GM18873 (cell line): ENCODE results near the gene SLIT3.

ENCODE experiments used
- ATAC-seq: cut with Tn5 transposase; IDR thresholded peaks from one replicate; pipeline ENCODE4 v1.9.1; 2021; ENCODE audit warnings: mild to moderate bottlenecking, moderate library complexity, moderate number of reproducible peaks; ENCODE audit not compliant: unreplicated experiment, low FRiP score

SLIT3 gene

DNA sequence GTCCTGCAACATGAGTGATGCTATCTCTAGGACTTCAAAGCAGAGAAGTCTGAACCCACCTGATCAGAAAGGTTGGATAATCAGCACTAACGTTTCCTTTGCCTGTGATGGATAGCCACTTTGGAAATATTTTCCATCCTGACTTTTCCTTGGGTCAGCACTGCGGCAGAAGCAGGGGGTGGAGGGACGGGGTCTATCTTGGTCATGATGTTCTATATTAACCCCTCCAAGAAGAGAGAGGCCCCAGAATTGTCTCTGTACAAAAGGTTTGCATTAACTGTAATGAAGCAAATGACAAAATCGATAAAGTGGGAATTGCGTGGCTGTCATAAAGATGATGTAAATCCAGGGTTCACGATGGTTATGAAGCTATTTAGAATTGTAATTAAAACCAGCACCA, 441.9 kb downstream of the SLIT3 start:
- ATAC-seq: no peak

DNA sequence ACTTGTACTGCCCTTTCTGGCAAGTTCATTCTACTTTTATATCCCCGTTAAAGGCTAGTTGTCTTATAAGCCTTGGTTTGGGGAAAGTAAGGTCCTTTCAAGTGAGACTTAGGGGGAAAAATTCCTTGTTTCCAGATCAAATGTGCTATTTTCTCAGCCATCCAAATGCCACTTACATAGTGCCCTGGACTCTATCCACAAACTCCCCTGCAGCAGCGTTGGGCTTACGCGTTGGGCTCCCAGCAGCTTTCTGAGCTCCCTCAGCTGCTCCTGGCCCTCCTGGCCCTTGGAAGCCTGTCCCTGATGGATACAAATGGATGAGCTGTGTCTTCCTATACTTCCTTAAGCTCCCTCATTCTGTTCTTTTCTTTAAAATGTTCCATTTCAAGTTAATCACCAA, 442.6 kb downstream of the SLIT3 start:
- no peak for ATAC-seq

- ATAC-seq: no peak
Measured at GRCh38 chr5:168853972-168854371, 447.0 kb downstream of the SLIT3 start.

DNA sequence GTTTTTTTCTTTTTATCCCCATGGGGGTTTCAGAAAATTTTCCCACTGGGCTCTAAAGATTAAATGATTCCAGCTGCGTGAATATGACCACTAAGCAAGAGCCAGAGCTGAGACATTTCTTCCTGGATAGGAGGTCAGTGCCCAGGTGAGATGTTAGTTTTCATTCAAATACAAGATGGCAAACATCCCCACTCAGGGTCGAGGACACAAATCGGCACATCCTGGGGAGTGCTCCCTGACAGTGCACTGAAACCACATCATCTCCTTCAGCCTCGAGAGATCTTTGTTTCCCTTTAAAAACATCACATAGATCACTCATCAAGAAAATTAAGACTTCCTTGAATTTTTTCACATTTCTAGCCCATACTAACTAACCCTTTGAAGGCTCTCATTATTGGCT, 448.6 kb downstream of the SLIT3 start:
- ATAC-seq: no peak

GRCh38 chr5:168851902-168852321, 449.0 kb downstream of the SLIT3 start:
- no peak for ATAC-seq

DNA sequence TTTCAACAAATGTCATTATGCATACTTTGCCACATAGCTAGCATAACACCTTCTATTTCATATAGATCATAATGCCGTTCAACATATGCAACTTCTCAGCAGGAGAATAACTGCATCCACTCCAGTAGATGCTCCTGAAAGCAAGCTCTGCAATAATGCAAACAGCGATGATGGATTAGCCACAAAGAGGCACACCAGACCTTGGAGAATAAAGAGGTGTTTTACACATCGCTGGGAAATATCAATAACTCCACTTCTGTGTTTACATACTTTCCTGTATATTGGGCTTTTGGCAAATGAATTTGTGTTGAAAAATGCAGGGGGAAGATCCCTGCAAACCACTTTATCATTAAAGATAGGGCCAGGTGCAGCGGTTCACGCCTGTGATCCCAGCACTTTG, 450.3 kb downstream of the SLIT3 start:
- ATAC-seq: no peak

GRCh38 chr5:168848569-168848968, 452.4 kb downstream of the SLIT3 start:
- no peak for ATAC-seq

- no peak for ATAC-seq
Measured at GRCh38 chr5:168847511-168848073, 453.3 kb downstream of the SLIT3 start.

DNA sequence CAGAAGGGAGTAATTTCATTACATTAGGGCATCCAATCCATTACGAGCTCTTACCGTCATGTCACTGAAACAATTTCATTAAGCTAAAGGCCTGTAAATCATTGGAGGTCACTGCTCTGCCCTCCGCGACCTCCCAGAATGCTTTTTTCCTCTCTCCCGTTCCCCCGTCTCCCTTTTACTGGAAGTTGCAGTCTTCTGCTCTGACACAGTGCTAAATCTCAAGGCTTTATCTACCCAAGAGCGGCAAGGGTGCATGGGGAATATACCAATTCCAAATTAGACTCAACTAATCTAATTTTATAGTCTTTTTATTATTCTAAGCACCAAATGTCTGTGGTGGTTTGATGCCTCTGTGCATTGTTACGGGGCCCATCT, 456.0 kb downstream of the SLIT3 start:
- no peak for ATAC-seq

- no peak for ATAC-seq
Measured at GRCh38 chr5:168844016-168844921, 456.7 kb downstream of the SLIT3 start.

GRCh38 chr5:168843277-168844015, 457.5 kb downstream of the SLIT3 start:
- no peak for ATAC-seq

GRCh38 chr5:168842571-168843205, 458.3 kb downstream of the SLIT3 start:
- ATAC-seq: no peak

- ATAC-seq: no peak
Measured at GRCh38 chr5:168837852-168838251, 463.1 kb downstream of the SLIT3 start.

DNA sequence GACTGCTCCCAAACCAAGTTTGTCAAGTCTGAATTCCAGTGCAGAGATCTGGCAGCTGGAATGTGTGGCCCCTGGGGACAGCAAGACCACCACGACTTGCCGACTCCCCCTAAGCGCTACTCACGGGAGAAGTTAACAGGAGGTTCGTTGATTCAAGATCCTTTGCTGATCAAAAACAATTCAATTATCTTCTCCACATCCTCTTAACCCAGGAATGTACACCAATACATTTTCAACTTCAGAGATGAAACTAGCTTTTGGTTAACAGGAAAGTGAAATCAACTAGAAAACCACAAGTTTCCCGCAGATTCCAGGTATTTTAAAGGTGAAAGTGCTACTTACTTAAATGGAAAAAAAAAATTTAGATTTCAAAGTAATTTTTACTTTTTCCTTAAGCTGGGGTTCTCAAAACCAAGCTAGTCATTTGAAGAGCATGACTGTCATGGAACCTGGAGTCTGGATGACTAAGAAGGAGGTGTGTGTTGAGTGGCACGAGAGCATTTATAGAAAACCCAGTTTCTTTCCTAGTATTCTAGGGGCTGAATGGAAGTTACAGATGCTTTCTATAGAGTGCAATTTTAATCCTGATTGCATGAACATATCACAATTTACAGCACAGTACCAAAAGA, 464.2 kb downstream of the SLIT3 start:
- no peak for ATAC-seq

- ATAC-seq: no peak
Measured at GRCh38 chr5:168833936-168834335, 467.0 kb downstream of the SLIT3 start.

- ATAC-seq: no peak
Measured at GRCh38 chr5:168833383-168833782, 467.6 kb downstream of the SLIT3 start.

- no peak for ATAC-seq
Measured at GRCh38 chr5:168832308-168832707, 468.6 kb downstream of the SLIT3 start.

DNA sequence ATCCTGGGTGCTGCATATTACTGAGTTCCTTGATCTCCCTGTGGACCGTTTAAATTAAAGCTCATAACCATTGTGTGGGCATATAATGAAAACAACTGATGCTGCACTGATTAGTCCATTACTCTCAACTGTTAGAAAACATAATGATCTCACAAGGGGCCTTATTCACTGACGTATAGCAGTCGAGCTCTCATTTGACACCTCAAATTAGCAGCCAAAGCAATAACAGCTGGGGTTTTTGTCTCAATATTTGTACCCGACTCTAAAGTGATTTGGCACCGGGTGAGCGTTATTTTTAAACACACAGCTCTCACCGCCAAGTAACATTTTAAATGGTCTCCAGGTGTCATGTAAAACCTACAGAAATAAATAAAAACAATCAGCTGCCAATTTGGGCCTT, 469.6 kb downstream of the SLIT3 start:
- no peak for ATAC-seq

GRCh38 chr5:168830833-168831232, 470.1 kb downstream of the SLIT3 start:
- no peak for ATAC-seq

DNA sequence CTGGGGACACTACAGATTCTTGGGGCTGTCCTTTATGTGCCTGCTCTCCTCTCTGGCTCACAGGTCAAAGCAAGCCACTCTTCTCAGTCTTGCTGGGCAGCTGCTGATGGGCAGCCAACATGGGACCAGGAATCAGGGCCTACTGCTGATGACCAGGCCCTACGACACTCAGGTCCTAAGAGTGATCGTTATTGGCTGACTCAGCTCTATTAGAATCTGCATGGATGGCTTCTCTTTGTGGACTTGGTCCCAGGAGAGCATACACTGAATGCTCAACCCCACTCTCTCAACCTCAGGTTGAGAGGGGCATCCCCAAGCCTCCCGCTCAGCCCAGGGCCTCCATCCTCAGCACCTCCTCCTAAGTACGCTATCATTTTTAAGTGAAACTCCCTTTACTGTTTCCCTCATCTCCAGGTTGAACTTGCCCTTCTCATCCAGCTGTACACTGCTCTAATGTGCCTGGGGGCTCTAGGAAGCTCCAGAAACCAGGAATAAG, 471.0 kb downstream of the SLIT3 start:
- no peak for ATAC-seq
